CD14-positive monocyte (primary cell): ENCODE data around the gene MAP2. TPM values are rescaled to one million over a fixed set of nuclear protein-coding genes. Genes with fewer than 3 reads are reported as not detected.

ENCODE experiments used
- DNase-seq, 3 donors: peaks; one replicate each; pipeline ENCODE4 v3.0.0-alpha.2; 2011 to 2022
- H2AFZ ChIP-seq: 2 replicates; pipeline ENCODE4 v1.6.0; 2012; ENCODE audit warnings: mild to moderate bottlenecking, low read depth, low read length, inconsistent platforms; ENCODE audit not compliant: insufficient read depth, poor library complexity, severe bottlenecking
- H3K27ac ChIP-seq, 2 donors: 1 replicate in 1 of 2; 2 replicates in 1 of 2; pipeline ENCODE4 v1.5.1; 2012 to 2013; ENCODE audit warnings: low read length in 2 of 2, control low read depth in 1 of 2, inconsistent platforms in 1 of 2, low read depth in 1 of 2, mild to moderate bottlenecking in 1 of 2
- H3K27me3 ChIP-seq, 2 donors: one replicate each; pipeline versions ENCODE4 v1.6.0 to v1.6.1; 2011 to 2013; ENCODE audit warnings: low read length in 2 of 2; ENCODE audit not compliant: control insufficient read depth in 2 of 2, insufficient read depth in 2 of 2
- H3K36me3 ChIP-seq, 2 donors: replicated peaks in 1 of 2; 1 replicate in 1 of 2; 2 replicates in 1 of 2; pipeline versions ENCODE4 v1.5.1 to v1.6.1; 2012 to 2013; ENCODE audit warnings: low read length in 2 of 2, control low read depth in 1 of 2, inconsistent platforms in 1 of 2, mild to moderate bottlenecking in 1 of 2; ENCODE audit not compliant: insufficient read depth in 2 of 2, control insufficient read depth in 1 of 2
- H3K4me1 ChIP-seq, 2 donors: 1 replicate in 1 of 2; 2 replicates in 1 of 2; pipeline versions ENCODE4 v1.5.1 to v1.6.1; 2012 to 2013; ENCODE audit warnings: low read length in 2 of 2, control low read depth in 1 of 2, inconsistent platforms in 1 of 2, mild to moderate bottlenecking in 1 of 2, moderate library complexity in 1 of 2; ENCODE audit not compliant: insufficient read depth in 2 of 2, control insufficient read depth in 1 of 2
- H3K4me2 ChIP-seq: replicated peaks from 2 replicates; pipeline ENCODE3; 2012; ENCODE audit warnings: low read length, moderate library complexity, mild to moderate bottlenecking; ENCODE audit not compliant: poor library complexity, severe bottlenecking; ENCODE audit errors: extremely low read depth
- H3K4me3 ChIP-seq, 3 experiments: fragments of 200-600 bp in 1 of 3; sonication (generic) in 1 of 3; replicated peaks in 1 of 3; 1 replicate in 2 of 3; 2 replicates in 1 of 3; pipeline ENCODE4 v1.5.1; 2011 to 2013; ENCODE audit warnings: low read length in 3 of 3, mild to moderate bottlenecking in 3 of 3, control low read depth in 2 of 3, low read depth in 2 of 3, inconsistent platforms in 1 of 3, moderate library complexity in 1 of 3
- H3K79me2 ChIP-seq: 2 replicates; pipeline ENCODE4 v1.6.0; 2012; ENCODE audit warnings: mild to moderate bottlenecking, control low read depth, inconsistent platforms, low read length, moderate library complexity; ENCODE audit not compliant: insufficient read depth
- H3K9ac ChIP-seq: 2 replicates; pipeline ENCODE4 v1.6.0; 2017; ENCODE audit warnings: low read length, mild to moderate bottlenecking; ENCODE audit not compliant: insufficient read depth, poor library complexity, severe bottlenecking
- H3K9me3 ChIP-seq, 2 donors: replicated peaks in 1 of 2; 1 replicate in 1 of 2; 2 replicates in 1 of 2; pipeline versions ENCODE4 v1.5.1 to v1.6.1; 2012 to 2013; ENCODE audit warnings: low read length in 2 of 2, control low read depth in 1 of 2; ENCODE audit not compliant: control insufficient read depth in 1 of 2, insufficient read depth in 1 of 2
- H4K20me1 ChIP-seq: 2 replicates; pipeline ENCODE4 v1.6.0; 2012; ENCODE audit warnings: mild to moderate bottlenecking, low read length, control low read depth, moderate library complexity; ENCODE audit not compliant: insufficient read depth
- H3K27ac Mint-ChIP-seq, 7 donors: one replicate each; pipeline ENCODE4 v1.8.0; 2020; ENCODE audit warnings: mild to moderate bottlenecking in 7 of 7, mixed read lengths in 7 of 7, moderate library complexity in 6 of 7, inconsistent platforms in 2 of 7
- H3K27me3 Mint-ChIP-seq, 3 donors: one replicate each; pipeline ENCODE4 v1.8.0; 2021 to 2022; ENCODE audit warnings: low read depth in 3 of 3, mild to moderate bottlenecking in 3 of 3, mixed read lengths in 3 of 3, moderate library complexity in 3 of 3, inconsistent platforms in 1 of 3
- H3K36me3 Mint-ChIP-seq, 2 donors: one replicate each; pipeline ENCODE4 v1.8.0; 2020; ENCODE audit warnings: mixed read lengths in 2 of 2, inconsistent platforms in 1 of 2, mild to moderate bottlenecking in 1 of 2
- H3K4me1 Mint-ChIP-seq: one replicate; pipeline ENCODE4 v1.8.0; 2020; ENCODE audit warnings: mild to moderate bottlenecking, mixed read lengths
- H3K4me3 Mint-ChIP-seq, 2 donors: one replicate each; pipeline ENCODE4 v1.8.0; 2020; ENCODE audit warnings: mild to moderate bottlenecking in 2 of 2, mixed read lengths in 2 of 2, moderate library complexity in 1 of 2
- H3K9me3 Mint-ChIP-seq, 7 donors: one replicate each; pipeline ENCODE4 v1.8.0; 2020 to 2022; ENCODE audit warnings: mixed read lengths in 7 of 7, mild to moderate bottlenecking in 6 of 7, moderate library complexity in 6 of 7, inconsistent platforms in 2 of 7
- WGBS: methylation state at CpG from one replicate; pipeline ENCODE4 v1.1.5; 2013; ENCODE audit warnings: missing lambda C conversion rate; ENCODE audit not compliant: insufficient coverage; 5-methylcytosine and 5-hydroxymethylcytosine counted together
- intact Hi-C, 2 donors: fragments of 100-400 bp; cut with micrococcal nuclease; formaldehyde crosslinking; loops; one replicate each; pipeline versions ENCODE4 v1.15.0 to v1.15.1; 2023
- polyA plus RNA-seq, 3 donors: library from polyadenylated mRNA; depleted of rRNA in 1 of 3; unstranded in 2 of 3; stranded (reverse) in 1 of 3; fragments of 300-500 nt in 2 of 3; fragments of >200 nt in 1 of 3; fragmentation: Illumina TruSeq in 2 of 3; gene quantifications; 1 replicate in 2 of 3; 2 replicates in 1 of 3; pipeline ENCODE4 v1.2.3, GENCODE V29; 2012 to 2021
- TF ChIP-seq, protein P1 (sequence below): fragments of 200-600 bp; IDR thresholded peaks from one replicate; pipeline ENCODE4 v1.8.0; 2022; ENCODE audit warnings: antibody characterized with exemption, mild to moderate bottlenecking

The MAP2 gene
- polyA plus RNA-seq, 3 donors = not detected

DNA sequence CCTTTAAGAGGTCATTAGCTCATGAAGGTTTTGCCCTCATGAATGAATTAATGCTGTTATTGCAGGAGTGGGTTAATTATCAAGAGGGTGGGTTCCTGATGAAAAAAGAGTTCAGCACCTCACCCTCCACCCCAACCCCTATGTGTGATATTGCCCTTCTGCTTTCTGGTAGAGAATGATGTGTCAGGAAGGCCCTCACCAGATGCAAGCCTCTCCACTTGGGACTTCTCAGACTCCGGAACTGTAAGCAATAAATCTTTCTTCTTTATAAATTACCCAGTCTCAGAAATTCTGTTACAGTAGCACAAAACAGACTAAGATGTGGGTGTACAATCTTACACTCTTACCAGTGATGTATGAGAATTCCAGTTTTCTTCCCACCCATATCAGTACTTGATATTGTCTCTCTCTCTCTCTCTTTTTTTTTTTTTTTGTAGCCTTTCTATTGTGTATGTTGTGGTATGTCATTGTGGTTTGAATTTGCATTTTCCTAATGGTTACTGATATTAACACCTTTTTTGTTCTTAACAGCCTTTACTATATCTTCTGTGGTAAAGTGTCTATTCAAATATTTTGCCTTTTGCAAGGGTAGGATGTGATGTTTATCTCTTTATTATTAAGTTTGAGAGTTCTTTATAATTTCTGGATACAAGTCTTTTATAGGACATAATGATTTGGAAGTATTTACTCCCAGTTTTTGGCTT lies 10.4 kb upstream of the MAP2 start:
- Mint-ChIP-seq H3K27me3 (peaks cover 0 to 3% (median 2%) of the 10 kb centered on the region in 3 donors), H3K27ac (no peak overlapping the region), H3K36me3 (no peaks in the 10 kb centered on the region), H3K4me1 (no peaks in the 10 kb centered on the region), H3K9me3 (peaks cover 0 to 2% (median 0%) of the 10 kb centered on the region in 7 donors), H3K4me3 (no peak overlapping the region)
- WGBS = no CpG with 5 or more reads among the region's 1 CpG
- H3K4me3 ChIP-seq = no peak overlapping the region
- DNase-seq = no peak
- H3K27me3 ChIP-seq = no peaks in the 10 kb centered on the region
- intact Hi-C loops = no loop called here
- TF ChIP-seq, protein P1, sequence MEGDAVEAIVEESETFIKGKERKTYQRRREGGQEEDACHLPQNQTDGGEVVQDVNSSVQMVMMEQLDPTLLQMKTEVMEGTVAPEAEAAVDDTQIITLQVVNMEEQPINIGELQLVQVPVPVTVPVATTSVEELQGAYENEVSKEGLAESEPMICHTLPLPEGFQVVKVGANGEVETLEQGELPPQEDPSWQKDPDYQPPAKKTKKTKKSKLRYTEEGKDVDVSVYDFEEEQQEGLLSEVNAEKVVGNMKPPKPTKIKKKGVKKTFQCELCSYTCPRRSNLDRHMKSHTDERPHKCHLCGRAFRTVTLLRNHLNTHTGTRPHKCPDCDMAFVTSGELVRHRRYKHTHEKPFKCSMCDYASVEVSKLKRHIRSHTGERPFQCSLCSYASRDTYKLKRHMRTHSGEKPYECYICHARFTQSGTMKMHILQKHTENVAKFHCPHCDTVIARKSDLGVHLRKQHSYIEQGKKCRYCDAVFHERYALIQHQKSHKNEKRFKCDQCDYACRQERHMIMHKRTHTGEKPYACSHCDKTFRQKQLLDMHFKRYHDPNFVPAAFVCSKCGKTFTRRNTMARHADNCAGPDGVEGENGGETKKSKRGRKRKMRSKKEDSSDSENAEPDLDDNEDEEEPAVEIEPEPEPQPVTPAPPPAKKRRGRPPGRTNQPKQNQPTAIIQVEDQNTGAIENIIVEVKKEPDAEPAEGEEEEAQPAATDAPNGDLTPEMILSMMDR = no peak
- no peak overlapping the region for H3K9ac ChIP-seq
- H3K9me3 ChIP-seq = no peaks in the 10 kb centered on the region
- no peaks in the 10 kb centered on the region for H3K4me1 ChIP-seq
- no peak overlapping the region for H3K27ac ChIP-seq
- H4K20me1 ChIP-seq = no peaks in the 10 kb centered on the region
- no peaks in the 10 kb centered on the region for H3K79me2 ChIP-seq
- H3K4me2 ChIP-seq = no peak overlapping the region
- H3K36me3 ChIP-seq = no peaks in the 10 kb centered on the region
- H2AFZ ChIP-seq = no peak overlapping the region

DNA sequence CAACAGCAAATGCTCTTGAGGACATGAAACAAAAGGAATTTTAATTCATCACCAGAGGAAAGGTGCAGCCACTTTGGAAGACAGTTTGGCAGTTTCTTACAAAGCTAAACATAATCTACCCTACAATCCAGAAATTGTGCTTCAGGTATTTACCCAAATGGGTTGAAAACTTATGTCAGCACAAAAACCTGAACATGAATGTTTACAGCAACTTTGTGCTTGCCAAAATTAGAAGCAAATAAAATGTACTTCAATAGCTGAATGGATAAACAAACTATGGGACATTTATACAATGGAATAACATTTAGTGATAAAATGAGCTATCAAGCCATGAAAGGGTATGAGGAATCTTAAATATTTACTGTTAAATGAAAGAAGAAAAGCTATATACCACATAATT lies 6.9 kb upstream of the MAP2 start:
- H3K9me3 ChIP-seq = no peaks in the 10 kb centered on the region
- no peaks in the 10 kb centered on the region for H3K4me1 Mint-ChIP-seq
- intact Hi-C loops = no loop called here
- no peak overlapping the region for H2AFZ ChIP-seq
- H3K4me3 ChIP-seq = no peak overlapping the region
- TF ChIP-seq, protein P1 = no peak
- H3K9me3 Mint-ChIP-seq = peaks cover 0 to 2% (median 0%) of the 10 kb centered on the region in 7 donors
- DNase-seq = no peak
- no peaks in the 10 kb centered on the region for H3K79me2 ChIP-seq
- no peaks in the 10 kb centered on the region for H3K36me3 Mint-ChIP-seq
- no peak overlapping the region for H3K27ac Mint-ChIP-seq
- H3K27ac ChIP-seq = no peak overlapping the region
- H3K27me3 ChIP-seq = peaks cover 6 to 7% of the 10 kb centered on the region in 2 donors
- no peaks in the 10 kb centered on the region for H3K4me1 ChIP-seq
- no peak overlapping the region for H3K4me2 ChIP-seq
- H3K36me3 ChIP-seq = no peaks in the 10 kb centered on the region
- H3K9ac ChIP-seq = no peak overlapping the region
- H3K4me3 Mint-ChIP-seq = no peak overlapping the region
- no peaks in the 10 kb centered on the region for H4K20me1 ChIP-seq
- H3K27me3 Mint-ChIP-seq = peaks cover 0 to 14% (median 7%) of the 10 kb centered on the region in 3 donors
